ENCODE data around the gene ANKRD17. TPM values are rescaled to one million over a fixed set of nuclear protein-coding genes. Genes with fewer than 3 reads are reported as not detected.

Gene ANKRD17
- total and polyA plus RNA-seq, 2 donors (not counting 3 experiments of a cell fraction or from before 2014, with no cell fraction given), result 33.3 to 64.4 TPM

GRCh38 chr4:73066928-73067327 lies 191.7 kb downstream of the ANKRD17 start:
- Histone ChIP-seq H3K27ac (ENCODE audit: insufficient read depth, low read depth, low read length) (no peak overlapping the region), H3K4me3 (replicated peaks in 1 of 3; ENCODE audit: insufficient read depth in 1 of 3, low read depth in 1 of 3, low read length in 3 of 3) (no peak overlapping the region), H3K9ac (replicated peaks; ENCODE audit: extremely low read depth, insufficient read depth, low read length) (no peak overlapping the region), H2AFZ (ENCODE audit: low read depth, low read length) (no peak overlapping the region), H4K20me1 (replicated peaks; ENCODE audit: control insufficient read depth, extremely low read depth, insufficient read depth, low read length) (no peaks in the 10 kb centered on the region), H3K79me2 (ENCODE audit: control insufficient read depth, insufficient read depth, low read length) (peaks cover 8% of the 10 kb centered on the region), H3K4me1 (ENCODE audit: control insufficient read depth, extremely low read depth, insufficient read depth, low read length) (peaks cover 15% of the 10 kb centered on the region), H3K36me3 (ENCODE audit: control insufficient read depth in 2 of 2, extremely low read depth in 1 of 2, insufficient read depth in 2 of 2, low read length in 2 of 2) (peaks cover 0 to 3% of the 10 kb centered on the region in 2 experiments), H3K9me1 (replicated peaks; ENCODE audit: control insufficient read depth, extremely low read depth, insufficient read depth, low read length) (no peaks in the 10 kb centered on the region), H3K4me2 (ENCODE audit: insufficient read depth, low read length) (no peak overlapping the region), H3K9me3 (replicated peaks; ENCODE audit: control insufficient read depth, insufficient read depth, low read length) (no peaks in the 10 kb centered on the region), H3K27me3 (ENCODE audit: control insufficient read depth in 2 of 2, insufficient read depth in 2 of 2, low read length in 2 of 2) (no peaks in the 10 kb centered on the region)
- ChIA-PET CTCF (no interaction called here), POLR2A (interaction anchor here (0.9 kb wide), 1 partner anchor 192 kb away, joined by 4 read pairs; the partner anchor contains the start of gene ANKRD17)
- no TSS peak for BruUV-seq (replicated peaks)
- FAIRE-seq, result no peak
- no peak for DNase-seq (ENCODE audit: low read depth, low spot score)
- dilution Hi-C loops (cut with MboI; ENCODE audit: extremely low pct_ligation_motif_present, low sequenced_read_pairs), result no loop called here
- TF ChIP-seq EZH2 (IDR thresholded peaks at IDR 0.05; ENCODE audit: borderline replicate concordance, low read depth, low read length, severe bottlenecking), result no peak
- TF ChIP-seq CTCF (IDR thresholded peaks at IDR 0.05; ENCODE audit: extremely low read depth in 1 of 2, insufficient read depth in 1 of 2, low read depth in 1 of 2, low read length in 2 of 2), result no peak
- no peak for TF ChIP-seq JUN (IDR thresholded peaks at IDR 0.05; ENCODE audit: borderline replicate concordance, insufficient read depth, insufficient read length, low read depth)
- TF ChIP-seq MAX (IDR thresholded peaks at IDR 0.05; ENCODE audit: insufficient read depth, insufficient read length), result no peak
- TF ChIP-seq POLR2AphosphoS5 (IDR thresholded peaks at IDR 0.05; ENCODE audit: insufficient read depth, low read depth, low read length), result no peak
- no peak for TF ChIP-seq POLR2A (IDR thresholded peaks at IDR 0.05; ENCODE audit: low read depth, low read length)
- no peak for TF ChIP-seq FOS (IDR thresholded peaks at IDR 0.05; ENCODE audit: borderline replicate concordance, insufficient read depth, low read length)
- no peak for TF ChIP-seq GATA2 (IDR thresholded peaks at IDR 0.05; ENCODE audit: insufficient read depth, insufficient read length, low read depth, low read length)
- no peak for TF ChIP-seq MYC (IDR thresholded peaks at IDR 0.05; ENCODE audit: low read depth, low read length)
- intact Hi-C loops (cut with micrococcal nuclease), result no loop called here
